M059J (cell line): ENCODE results near the gene ETV6. TPM values are rescaled to one million over a fixed set of nuclear protein-coding genes. Genes with fewer than 3 reads are reported as not detected.

Source experiments
- DNase-seq: peaks from one replicate; pipeline ENCODE4 v3.0.0-alpha.2; 2012; ENCODE audit warnings: low read depth
- total RNA-seq: library from RNA; depleted of rRNA; stranded (reverse); fragments of >200 nt; shearing (Covaris generic); gene quantifications from 2 replicates; pipeline ENCODE4 v1.2.3, GENCODE V29; 2014

The ETV6 gene
- total RNA-seq, 1 experiment from 2014 or later = 11.5 TPM

DNA sequence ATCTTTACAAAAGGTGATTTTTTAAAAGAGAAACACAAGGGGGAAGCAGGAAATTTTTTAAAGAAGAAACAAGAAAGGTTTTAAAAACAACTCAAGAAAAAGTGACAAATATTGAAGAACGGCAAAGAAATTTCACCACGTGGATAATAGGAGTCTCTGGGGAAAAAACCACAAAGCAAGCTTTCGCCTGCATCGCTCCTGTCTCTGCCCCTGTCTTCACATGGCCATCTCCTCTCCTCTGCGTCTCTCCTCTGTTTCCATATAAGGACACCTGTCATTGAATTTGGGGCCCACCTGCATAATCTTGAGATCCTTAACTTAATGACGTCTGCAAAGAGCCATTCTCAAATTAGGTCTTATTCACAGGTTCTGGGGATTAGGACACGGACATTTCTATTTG is 175.8 kb downstream of the ETV6 start:
- no peak for DNase-seq

DNA sequence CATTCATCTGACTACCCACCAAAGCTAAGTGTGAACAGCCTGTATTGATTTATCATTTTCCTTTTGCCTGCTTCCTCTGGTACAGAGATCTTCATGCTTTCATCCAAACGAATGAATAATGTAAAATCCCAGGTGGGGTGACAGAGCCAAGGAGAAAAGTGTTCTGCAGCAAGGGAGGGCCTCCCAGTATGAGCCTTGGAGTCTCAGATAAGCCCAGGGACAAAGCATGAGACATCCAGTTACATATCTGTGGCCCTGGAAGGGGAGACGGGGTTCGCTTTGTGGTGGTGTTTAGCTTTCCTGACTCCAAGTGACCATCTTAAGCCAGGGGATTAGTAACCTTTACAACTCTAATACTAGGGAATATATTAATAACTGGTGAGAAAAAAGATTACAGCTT is 177.1 kb downstream of the ETV6 start:
- DNase-seq = no peak

DNA sequence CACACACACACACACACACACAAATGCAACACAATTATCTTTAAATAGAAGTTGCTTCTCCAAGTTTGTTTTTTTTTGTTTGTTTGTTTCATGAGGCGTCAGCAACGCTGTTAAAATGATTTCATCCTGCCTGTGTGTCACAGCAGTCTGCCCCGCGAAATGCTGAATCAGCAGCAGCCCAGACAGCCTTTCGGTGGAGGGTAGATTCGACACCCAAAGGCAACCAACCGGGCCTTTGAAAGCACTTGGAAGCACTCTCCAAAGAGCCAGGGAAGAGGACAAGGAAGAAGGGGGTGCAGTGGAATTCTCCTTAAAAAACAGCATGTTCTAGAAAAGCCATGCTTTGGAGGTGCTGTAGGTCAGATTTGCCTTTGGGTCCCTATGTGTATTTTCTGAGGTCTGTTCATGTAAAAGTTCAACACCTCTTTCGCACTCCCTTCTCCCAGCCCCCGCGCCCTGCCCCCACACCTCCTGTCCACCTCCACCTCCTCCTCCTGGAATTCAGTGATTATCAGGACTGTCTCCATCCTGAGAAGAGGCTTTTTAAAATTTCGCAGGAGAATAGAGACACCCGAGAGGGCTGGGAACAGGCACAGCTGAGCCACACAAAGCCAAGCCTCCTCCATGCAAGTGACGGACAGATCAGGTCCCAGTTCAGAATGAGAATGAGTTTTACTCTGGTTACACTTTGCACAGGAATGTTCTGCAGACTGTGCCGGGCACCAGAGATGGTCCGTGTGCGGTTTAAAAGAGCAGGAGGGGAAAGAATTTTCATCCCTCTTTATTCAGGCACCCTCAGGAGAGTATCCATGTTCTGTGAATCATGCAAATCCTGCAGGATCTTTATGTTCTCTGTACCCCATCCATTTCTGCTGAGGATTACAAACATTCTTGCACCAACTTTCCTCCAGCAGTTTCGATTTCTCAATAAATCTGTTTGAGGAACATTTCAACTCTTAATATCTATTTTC is 177.9 kb downstream of the ETV6 start:
- DNase-seq = no peak

DNA sequence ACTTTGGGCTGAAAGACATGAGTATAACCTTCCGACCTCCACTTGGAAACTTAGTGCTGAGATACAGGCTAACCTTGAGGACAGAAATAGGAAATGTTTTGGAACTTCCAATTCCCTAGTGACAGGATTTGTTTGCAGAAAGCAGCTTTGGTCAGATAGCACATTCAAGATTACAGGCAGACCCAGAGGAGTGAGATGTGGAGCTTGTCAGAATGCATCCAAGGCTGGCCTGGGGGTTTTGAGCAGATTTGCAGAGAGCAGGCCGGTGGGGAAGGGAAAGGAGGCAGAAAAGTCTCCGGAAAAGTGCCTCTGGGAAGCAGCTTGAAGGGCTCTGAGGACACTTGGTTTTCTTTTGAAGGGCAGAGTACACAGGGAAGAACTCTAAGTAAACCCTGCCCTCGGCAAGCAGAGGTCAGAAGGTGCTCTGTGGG is 180.3 kb downstream of the ETV6 start:
- no peak for DNase-seq

DNA sequence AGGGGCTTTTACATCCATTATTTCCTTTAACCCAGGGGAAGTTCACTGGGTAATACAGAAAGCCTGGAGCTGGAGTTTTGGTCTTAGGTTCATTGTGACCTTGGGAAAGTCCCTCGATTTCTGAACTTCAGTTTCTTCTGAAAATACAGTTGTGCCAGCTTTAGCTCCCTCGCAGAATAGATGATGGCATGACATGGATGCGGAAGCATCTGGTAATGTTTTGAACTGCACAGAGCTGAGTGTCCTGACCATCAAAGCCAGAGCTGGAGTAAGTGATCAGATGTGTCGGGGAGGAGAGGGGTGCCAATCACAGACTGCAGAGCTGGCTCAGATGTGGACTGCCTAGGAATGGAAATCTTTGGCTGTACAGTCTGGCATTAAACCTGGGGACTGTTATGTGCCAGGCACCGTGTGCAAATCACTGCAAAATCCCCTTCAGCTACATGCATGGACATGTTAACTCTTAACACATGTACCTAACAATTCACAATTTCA is 180.9 kb downstream of the ETV6 start:
- DNase-seq = no peak

DNA sequence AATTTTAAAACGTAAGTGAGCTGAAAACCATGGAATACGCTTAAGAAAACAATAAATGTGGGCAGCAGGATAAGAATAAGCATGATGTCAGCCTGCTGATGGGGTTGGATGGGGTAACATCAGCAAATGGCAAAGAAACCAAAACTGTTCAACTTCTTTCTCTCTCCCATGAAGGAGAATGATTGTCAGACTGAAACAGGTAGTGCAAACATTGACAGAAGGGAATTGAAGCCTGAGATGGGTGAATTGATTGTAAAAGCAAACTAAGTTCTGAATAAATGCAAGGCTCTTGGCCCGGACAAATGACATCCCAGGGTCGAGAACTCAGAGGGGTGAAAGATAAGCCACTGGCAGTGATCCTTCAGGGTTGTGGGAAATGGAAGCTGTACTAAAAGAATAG is 182.6 kb downstream of the ETV6 start:
- no peak for DNase-seq

DNA sequence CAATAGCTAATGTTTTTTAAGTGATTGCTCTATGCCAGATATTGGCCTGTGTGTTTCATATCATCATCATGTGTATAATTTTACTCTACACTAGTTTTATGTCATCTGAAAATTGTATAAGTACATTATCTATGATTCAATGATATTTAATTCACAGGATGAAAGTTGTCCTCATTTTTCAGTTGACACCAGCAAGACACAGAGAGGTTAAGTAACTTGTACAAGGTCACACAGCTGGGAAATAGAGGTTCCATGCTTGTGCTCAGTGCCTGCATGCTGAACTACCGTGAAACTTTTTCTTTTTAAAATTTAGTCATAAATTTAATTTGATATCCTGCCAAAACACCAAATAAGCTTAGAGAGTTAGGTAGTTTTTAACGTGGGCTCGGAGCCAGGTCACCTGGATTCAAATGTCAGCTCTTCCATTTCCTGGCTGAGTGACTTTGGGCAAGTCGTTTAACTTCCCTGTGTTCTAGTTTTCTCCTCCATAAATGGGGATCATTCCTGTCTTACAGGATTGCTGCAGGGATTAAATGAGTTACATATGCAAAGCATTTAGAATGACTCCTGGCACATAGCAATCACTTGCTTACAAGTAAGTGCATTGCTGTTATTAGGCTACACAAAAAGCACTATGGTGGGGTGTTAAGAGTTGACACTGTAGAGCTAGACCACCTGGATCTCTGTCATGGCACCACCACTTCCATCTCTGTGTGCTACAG is 183.9 kb downstream of the ETV6 start:
- DNase-seq = no peak

DNA sequence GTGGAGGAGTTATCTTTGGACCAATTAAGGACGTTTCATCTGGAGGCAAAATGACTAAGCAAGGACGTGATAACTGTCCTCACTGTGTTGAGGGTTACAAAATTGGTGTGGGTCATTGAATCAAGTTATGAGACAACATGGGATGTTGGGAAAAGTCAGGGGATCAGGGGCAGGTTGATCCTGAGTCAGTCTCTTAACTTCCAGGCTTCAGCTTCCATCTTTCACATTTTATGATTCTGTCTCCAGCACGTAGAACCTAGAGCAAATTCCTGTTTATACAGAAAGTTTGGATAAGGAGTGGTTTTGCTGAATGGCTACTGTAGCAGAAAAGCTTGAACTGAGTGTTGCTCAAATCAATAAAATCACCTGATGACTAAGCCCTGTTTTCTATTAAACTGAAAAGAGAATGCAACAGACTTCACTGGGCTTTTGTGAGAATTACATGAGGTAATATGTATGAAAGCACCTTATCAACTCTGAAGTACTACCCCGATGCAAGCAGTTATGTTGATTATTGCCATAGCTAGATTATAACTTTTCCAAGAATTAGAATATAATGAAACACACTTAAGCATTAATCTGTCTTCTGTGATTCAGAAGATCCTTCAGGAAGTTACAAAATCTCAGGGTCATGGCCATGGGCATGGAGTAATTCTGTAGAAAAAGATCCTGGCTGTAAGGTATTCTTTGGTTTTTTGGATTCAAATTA is 184.8 kb downstream of the ETV6 start:
- peak; percentile 64 for DNase-seq

DNA sequence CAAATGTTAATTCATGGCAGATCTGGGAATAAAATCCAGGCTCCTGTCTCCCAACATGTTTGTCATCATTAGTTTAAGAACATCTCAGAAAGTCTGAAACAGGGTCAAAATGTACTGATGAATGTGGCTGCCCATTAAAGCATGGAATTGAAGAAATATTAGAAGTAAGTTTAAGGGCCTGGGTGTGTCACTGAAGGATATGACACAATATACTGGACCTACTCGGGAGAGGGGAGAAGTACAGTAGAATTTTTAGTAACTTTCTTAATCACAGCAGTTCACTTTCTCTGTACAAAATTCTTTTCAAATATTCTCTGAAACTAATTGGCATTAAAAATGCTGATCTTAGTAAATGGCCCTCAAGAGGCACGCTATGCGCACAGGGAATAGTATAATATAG is 185.5 kb downstream of the ETV6 start:
- no peak for DNase-seq

DNA sequence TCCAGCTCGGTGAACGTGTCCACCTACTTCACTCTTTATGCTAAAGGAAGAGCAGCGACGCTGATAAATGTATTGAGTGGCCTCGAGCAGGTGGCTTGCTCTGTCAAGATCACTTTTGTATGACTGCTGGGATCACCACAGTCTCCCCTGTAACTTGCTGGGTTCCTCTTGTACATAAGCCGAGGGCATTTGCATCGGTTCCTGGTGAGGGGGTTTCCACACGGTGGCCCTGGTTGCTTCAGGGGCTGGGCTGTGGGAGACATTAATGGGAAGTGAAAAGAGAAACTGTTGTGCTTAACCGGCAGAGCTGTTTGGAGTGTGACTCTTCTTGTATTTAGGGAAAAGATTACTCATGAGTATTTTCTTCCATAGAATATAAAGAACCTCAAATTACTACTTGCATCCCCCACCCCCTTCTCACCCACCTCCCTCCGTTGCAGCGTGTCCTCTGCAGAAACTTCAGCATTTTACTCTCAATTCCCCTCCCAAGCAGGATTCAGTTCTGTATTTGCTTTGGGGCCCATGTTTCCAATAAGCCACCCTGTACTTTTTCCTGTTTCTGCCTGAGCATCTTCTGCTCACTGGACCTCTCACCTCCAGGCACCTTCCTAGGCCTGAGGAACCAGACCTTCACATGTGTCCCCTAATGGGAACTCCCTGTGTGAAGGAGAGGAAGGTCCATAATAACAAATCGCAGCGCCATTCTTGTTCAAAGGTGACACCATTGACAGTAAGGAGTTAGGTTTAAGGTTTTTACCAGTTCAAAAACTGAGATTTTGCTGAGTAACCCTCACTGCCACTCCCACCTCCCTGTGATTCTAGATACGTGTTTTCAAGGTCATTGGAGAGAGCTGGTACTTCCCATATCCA is 187.0 kb downstream of the ETV6 start:
- DNase-seq = no peak

DNA sequence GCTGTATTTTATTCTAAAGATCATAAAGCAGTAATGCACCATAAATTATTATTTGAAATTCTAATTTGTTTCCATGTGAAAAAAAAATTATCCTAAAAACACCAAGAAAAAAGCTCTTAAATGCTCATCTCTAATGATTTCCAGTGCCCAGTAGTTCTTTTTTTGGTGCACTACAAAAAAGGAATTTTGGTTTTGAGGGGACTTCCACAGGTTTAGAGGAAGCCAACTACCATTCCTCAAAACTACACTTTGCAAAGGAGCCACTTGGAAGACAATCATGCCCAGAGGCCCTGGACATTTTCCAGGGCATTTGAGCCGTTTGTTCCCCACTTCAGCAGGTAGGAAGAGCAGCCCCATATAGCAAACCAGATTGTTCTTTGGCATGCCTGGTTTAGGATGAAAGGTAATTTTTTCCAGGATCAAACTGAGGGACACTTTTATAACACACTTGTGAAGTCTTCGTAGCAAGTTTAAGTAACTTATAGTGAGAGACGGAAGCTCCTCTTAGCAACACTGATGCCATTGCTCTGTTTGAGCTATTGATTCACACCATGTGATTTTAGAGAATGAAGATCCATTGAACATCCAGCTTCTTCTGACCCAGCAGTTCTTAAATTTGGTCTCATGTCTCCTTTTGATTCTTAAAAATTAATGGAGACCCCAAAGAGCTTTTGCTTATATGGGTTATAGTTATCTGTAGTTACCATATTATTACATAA is 187.9 kb downstream of the ETV6 start:
- peak; percentile 12 for DNase-seq

DNA sequence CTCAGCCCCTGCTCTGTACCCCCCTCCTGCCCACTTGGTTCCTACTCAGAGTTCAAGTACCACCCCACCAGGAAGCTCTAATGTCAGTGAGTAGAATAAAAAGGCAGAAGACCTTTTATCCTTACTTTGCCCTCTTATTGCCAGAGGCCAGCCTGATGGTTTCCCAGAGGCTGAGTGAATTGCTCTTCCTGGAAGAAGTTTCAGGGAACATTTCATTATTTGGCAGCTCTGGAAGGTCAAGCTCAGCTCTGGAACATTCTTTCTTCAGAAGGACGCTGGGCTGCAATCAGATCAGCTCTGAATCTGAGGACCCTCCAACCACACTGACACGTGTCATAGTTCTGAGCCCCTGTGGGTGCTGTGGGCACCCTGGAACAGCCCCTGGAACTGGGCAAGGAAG is 188.9 kb downstream of the ETV6 start:
- DNase-seq = no peak

DNA sequence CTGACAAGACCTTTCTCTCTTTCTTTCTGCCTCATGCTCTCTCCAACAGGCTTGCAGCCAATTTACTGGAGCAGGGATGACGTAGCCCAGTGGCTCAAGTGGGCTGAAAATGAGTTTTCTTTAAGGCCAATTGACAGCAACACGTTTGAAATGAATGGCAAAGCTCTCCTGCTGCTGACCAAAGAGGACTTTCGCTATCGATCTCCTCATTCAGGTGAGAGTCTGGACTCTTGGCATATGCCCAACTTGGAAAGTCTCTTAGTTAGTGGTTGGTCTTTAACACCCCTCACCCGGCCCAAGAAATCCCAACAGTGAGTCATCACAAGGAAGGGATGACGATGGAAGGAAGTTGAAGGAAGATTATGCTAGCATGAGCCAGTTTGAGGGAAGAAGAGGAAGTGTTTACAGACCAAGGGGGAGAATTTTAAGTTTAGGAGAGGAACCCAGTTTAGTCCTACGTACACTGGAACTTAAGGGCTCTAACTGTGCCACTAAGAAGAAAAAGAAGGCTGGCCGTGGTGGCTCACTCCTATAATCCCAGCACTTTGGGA is 189.7 kb downstream of the ETV6 start:
- peak; percentile 78 for DNase-seq

DNA sequence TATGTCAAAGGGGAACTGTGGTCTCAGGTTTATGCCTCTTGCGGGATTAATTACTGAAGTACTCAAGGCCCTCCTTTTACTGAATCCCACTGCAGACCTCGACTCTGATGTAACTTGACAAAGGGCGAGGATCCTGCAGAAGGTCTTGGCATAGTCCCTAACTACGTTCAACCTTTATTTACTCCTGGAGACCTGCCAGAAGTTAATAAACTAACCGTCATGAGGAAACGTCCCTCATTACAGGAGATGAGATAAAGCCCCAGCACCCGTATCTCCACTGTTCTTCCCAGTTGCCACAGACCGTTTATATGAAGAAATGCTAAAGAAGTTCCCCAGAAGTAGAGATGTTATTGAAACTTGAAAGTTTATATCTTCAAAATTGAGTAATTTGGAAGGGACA is 190.9 kb downstream of the ETV6 start:
- DNase-seq = no peak

DNA sequence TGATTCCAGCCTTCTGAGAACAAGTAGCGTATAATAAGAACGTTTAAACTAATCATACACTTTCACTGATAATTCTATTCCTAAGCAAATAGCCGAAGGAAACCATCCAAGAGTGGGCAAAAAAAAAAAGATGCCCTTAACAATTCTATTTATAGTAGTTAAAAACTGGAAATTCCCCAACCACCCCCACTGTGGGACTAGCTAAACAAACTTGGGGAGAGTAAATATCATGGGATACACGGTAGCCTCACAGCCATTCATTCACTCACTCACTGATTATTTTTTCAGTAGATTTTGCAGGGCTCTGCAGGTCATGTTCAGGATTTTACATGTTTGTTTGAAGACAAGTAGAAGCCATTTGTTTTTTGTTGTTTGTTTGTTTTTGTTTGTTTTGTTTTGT is 197.0 kb downstream of the ETV6 start:
- no peak for DNase-seq

DNA sequence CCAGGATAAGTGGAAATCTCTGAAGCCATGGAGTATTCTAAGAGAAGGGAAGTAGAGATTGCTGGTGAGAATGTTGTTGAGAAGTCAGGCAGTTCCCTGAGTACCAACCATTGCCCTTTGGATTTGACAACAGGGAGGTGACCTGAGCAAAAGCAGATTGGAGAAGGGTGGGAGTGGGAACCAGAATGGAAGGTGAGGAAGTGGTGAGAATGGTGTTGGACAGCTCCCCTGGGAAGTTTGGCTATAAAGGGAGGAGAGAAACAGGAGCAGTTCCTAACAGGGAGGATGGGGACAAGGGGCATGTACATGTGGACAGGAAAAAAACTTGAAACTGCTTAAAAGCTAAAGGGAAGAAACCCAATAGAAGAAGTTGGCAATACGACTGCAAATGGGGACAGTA is 198.1 kb downstream of the ETV6 start:
- DNase-seq = no peak

DNA sequence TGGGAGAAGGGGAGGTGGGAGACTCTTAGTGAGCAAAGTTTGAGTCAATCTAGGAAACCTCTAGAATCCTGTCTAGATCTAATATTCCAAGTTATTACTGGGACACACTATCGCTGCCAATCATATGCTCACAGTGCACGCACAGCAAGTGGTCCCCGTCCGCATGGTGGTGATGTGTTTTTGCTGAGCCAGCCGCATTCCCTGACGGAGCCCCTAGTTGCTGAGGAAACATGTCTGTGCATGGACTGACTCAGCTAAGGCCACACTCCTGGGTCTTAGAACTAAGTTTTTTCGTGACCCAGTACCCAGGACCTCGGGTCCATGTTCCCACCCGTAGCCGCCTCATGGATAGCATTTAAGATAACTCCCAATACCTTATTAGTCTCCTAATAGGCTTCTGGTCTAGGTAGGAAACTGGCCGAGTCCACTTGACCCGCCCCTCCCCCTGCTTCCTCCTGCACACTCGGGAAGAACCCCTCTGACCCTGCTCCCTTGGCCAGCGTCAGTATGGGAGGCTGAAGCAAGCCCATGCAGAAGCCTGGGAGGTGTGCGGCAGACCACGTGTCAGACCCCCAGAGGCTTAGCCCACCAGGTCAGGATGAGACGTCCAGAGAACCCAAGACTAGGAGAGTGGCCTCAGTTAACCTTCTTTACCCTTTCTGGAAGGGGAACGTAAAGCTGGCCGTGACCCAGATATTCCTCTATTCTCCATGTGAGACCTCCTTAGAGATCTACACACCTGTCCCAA is 200.5 kb downstream of the ETV6 start:
- no peak for DNase-seq

DNA sequence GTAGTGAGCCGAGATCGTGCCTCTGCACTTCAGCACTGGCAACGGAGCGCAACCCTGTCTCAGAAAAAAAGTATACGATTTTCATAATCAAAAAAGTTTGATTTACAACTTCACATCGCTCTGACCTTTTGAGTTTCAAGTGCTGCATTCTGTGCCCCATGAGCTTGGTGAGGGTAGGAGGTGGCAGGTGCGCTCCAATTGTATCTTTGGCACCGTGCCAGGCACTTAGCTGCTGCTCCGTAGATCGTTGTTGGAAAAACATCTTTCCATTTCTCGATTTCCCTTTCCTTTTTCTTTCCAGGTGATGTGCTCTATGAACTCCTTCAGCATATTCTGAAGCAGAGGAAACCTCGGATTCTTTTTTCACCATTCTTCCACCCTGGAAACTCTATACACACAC is 203.7 kb downstream of the ETV6 start:
- no peak for DNase-seq

DNA sequence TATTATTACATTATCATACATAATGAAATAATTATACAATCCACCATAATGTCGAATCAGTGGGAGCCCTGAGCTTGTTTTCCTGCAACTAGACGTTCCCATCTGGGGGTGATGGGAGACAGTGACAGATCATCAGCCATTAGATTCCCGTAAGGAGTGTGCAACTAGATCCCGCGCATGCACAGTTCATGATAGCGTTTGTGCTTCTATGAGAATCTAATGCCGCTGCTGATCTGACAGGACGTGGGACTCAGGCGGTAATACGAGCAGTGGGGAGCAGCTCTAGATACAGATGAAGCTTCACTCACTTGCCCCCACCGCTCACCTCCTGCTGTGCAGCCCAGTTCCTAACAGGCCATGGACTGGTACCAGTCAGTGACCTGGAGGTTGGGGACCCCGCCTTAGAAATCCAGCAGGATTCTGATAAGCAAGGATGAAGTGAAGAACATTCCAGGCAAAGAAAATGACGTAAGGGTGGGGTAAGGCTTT is 204.6 kb downstream of the ETV6 start:
- no peak for DNase-seq
